MM.1S (cell line): Measurements from ENCODE around the gene IRS1.

Source experiments
- EZH2 ChIP-seq: fragments of 300-600 bp; sonication (generic); optimal IDR thresholded peaks from 2 replicates; pipeline ENCODE3; 2017; ENCODE audit warnings: low read depth, mild to moderate bottlenecking, antibody characterized with exemption, low read length, mixed read lengths
- EZH2phosphoT487 ChIP-seq: fragments of 300-600 bp; sonication (generic); IDR thresholded peaks from 2 replicates; pipeline ENCODE4 v1.6.1; 2018; ENCODE audit warnings: antibody characterized with exemption, low read length
- TF ChIP-seq, protein P1 (sequence below): fragments of 300-600 bp; sonication (generic); IDR thresholded peaks from 2 replicates; pipeline ENCODE4 v1.5.1; 2016; ENCODE audit warnings: antibody characterized with exemption, low read length, mixed read lengths

DNA sequence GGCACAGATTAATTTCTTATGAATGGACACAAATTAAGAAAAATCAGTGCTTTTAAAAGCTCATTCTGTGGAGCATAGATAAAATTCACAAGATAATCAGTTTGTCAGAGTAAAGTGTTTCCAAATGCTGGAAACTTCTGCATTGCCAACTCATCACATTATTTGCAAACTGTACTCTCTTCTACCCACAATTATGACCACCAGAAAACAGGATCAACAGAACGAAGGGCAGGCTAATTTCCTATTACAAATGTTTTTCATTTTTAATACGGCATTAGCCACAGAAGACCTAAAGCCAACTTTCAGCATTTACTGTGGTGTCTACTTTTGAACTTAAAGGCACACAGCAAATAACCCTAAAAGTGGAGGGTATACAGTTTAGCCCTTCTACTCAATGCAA, 6.0 kb downstream of the IRS1 start:
- TF ChIP-seq, protein P1, sequence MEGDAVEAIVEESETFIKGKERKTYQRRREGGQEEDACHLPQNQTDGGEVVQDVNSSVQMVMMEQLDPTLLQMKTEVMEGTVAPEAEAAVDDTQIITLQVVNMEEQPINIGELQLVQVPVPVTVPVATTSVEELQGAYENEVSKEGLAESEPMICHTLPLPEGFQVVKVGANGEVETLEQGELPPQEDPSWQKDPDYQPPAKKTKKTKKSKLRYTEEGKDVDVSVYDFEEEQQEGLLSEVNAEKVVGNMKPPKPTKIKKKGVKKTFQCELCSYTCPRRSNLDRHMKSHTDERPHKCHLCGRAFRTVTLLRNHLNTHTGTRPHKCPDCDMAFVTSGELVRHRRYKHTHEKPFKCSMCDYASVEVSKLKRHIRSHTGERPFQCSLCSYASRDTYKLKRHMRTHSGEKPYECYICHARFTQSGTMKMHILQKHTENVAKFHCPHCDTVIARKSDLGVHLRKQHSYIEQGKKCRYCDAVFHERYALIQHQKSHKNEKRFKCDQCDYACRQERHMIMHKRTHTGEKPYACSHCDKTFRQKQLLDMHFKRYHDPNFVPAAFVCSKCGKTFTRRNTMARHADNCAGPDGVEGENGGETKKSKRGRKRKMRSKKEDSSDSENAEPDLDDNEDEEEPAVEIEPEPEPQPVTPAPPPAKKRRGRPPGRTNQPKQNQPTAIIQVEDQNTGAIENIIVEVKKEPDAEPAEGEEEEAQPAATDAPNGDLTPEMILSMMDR, result no peak
- TF ChIP-seq EZH2 (no peak), EZH2phosphoT487 (no peak)
